GM12865 (cell line): ENCODE measurements around the gene TIE1.

ENCODE experiments used
- DNase-seq: peaks from one replicate; pipeline ENCODE4 v3.0.0; 2010; ENCODE audit warnings: low read depth
- H3K4me3 ChIP-seq: 2 replicates; pipeline ENCODE4 v1.5.1; 2011; ENCODE audit warnings: mild to moderate bottlenecking, low read depth, low read length, control low read depth
- TF ChIP-seq, protein P1 (sequence below): IDR thresholded peaks from 2 replicates; pipeline ENCODE4 v1.5.1; 2011; ENCODE audit warnings: low read length, control low read depth, low read depth, inconsistent platforms; ENCODE audit not compliant: insufficient read depth; ENCODE audit errors: missing control alignments

TIE1 gene

DNA sequence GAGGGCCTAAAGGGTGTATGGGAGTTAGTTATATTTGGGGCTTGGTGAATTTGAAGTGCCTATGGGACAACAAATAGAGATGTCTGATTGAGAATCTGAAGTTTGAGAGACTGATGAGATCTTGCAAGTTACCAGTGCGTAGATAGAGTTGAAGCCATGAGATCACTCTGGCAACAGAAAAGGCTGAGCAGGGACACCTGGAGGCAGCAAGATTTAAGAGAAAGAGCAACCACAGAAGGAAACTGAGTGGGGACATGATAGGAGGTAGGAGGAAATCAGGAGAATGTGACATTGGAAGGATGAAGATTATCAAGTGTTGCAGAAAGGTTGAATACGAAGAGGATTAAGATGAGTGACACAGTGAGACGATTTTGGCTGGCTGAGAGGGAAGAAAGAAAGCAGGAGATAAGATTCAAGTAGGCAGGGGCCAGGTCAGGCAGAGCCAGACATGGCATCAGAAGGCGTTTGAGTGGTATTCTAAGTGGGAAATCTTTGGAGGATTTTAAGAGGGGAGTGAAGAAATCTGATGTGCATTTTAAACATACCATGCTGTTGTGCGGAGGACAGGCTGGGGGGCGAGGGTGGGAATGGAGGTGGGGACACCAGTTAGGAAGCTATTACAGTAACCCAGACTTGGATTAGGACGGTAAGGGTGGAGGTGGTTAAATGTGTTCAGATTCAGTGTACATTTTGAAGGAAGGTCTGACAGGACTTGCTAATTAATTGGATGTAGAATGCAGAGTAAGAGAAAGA, 33.8 kb downstream of the TIE1 start:
- TF ChIP-seq, protein P1, sequence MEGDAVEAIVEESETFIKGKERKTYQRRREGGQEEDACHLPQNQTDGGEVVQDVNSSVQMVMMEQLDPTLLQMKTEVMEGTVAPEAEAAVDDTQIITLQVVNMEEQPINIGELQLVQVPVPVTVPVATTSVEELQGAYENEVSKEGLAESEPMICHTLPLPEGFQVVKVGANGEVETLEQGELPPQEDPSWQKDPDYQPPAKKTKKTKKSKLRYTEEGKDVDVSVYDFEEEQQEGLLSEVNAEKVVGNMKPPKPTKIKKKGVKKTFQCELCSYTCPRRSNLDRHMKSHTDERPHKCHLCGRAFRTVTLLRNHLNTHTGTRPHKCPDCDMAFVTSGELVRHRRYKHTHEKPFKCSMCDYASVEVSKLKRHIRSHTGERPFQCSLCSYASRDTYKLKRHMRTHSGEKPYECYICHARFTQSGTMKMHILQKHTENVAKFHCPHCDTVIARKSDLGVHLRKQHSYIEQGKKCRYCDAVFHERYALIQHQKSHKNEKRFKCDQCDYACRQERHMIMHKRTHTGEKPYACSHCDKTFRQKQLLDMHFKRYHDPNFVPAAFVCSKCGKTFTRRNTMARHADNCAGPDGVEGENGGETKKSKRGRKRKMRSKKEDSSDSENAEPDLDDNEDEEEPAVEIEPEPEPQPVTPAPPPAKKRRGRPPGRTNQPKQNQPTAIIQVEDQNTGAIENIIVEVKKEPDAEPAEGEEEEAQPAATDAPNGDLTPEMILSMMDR: no peak
- no peak for DNase-seq
- no peak overlapping the region for H3K4me3 ChIP-seq

DNA sequence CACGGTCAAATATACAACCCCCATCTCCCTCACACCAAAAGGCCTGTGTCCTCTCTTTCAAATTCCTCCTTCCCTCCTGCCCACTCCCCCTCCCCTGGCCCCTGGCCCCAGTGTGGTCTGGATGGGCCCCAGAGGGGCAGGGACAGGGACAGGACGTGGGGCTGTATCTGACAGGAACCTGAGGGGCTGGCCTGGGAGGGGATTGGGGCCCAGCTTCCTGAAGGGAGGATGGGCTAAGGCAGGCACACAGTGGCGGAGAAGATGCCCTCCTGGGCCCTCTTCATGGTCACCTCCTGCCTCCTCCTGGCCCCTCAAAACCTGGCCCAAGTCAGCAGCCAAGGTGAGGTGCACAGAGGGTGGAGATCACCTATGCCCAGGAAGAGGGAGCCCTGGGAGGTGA, 36.8 kb downstream of the TIE1 start, which contains the start of gene MPL:
Gene MPL (plus strand): TSS at position 231 of the 400 bp plus-strand sequence. CDS start 31 bp downstream, at position 262.
- TF ChIP-seq, protein P1: no peak
- H3K4me3 ChIP-seq: no peak within 1 kb of the TSS
- no peak for DNase-seq

DNA sequence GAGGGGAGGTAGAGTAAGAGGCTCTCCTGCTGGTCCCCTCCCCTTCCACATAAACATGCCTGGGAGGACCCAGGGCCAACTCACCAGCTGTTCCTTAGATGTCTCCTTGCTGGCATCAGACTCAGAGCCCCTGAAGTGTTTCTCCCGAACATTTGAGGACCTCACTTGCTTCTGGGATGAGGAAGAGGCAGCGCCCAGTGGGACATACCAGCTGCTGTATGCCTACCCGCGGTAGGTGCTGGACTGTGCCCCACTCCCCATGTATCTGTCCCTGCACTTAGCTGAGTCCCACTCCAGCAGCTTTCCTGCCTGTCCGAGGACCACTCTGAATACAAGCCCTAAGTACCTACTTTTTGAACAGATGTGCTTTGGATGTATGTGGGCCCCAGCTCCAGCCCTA, 37.2 kb downstream of the TIE1 start:
- TF ChIP-seq, protein P1: no peak
- no peak overlapping the region for H3K4me3 ChIP-seq
- no peak for DNase-seq

DNA sequence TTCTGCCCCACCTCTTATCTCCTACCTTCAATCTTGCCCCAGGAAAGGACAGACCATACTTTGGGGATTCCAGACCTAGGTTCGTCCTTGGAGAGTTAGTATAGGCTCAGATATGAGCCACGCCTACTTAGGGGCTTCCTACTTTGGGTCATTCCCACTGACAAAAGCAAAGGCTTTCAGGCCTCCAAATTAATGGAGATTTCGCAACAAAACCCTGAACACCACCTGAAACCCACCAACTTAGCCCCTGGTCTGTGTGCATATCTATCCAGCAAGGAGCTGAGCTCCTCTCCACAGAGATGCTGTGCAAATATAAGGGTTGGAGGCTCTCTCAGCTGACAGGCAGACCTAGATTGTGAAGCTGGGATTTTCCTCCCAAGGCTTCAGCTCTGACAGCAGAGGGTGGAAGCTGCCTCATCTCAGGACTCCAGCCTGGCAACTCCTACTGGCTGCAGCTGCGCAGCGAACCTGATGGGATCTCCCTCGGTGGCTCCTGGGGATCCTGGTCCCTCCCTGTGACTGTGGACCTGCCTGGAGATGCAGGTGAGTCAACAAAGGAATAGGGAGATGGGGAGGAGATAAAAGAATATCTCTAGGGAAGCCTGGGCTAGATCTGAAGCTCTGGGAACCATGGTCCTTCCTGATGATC, 38.9 kb downstream of the TIE1 start:
- TF ChIP-seq, protein P1: no peak
- H3K4me3 ChIP-seq: no peak overlapping the region
- DNase-seq: no peak

DNA sequence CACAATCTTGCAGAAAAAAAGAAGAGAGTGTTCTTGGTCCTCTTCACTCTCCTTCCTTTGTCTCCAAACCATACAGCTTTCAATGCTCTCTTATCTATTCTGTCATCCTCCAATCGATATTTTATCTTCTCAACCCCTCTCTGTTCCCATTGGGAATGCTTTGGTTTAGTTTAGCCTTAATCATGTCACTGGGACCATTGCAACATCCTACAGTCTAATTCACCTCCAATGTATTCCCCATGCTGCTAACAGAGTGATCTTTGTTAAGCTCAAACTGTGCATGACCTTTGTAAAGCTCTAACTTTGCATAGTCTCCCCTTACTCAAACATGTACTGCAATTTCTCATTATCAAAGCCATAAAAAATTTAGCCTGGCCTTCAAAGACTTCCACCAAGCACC, 39.8 kb downstream of the TIE1 start:
- DNase-seq: no peak
- TF ChIP-seq, protein P1: no peak
- H3K4me3 ChIP-seq: no peak overlapping the region

DNA sequence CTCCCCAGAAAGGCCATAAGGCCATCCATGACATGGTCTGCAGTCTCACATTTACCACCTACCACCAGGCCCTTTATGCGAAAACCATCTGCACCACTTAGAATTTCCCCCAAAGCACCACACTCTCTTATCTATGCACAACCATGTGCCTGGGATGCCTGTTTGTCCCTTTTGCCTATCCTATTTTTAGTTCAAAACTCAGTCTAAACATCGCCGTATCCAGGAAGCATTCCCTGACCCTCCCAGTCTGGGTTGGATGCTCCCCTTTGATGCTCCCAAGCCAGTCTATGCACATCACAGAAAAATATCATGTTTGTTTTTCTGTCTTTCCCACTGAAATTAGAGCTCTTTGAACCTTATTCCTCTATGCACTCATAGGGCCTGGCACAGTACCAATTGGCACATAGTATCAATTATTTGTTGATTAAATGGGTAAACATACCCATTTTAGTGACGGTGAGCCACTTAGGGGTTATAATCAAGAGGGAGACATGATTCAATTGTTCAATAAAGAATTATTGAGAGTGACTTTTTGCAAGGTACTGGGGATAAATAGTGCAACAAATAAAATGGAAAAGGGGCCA, 43.6 kb downstream of the TIE1 start:
- H3K4me3 ChIP-seq: no peak overlapping the region
- DNase-seq: no peak
- TF ChIP-seq, protein P1: no peak
